Measurements from ENCODE around the gene DLGAP1. TPM values are rescaled to one million over a fixed set of nuclear protein-coding genes. Genes with fewer than 3 reads are reported as not detected.
A peak's percentile ranks its signal among the peaks of the same experiment; 100 is the strongest.

The DLGAP1 gene
- total RNA-seq, 4 donors from 2014 or later: 1.2 to 1.4 (median 1.4) TPM

- no peaks in the 10 kb centered on the region for H3K27me3 ChIP-seq
- no peaks in the 10 kb centered on the region for H3K9me3 ChIP-seq
- peak overlapping the region; percentile 89 to 97 (median 96) for H3K27ac ChIP-seq (replicated peaks in 1 of 4)
- TF ChIP-seq POLR2A (IDR thresholded peaks at IDR 0.05; ENCODE audit: low read depth): no peak
- no peak overlapping the region for H3K4me3 ChIP-seq
- 75% methylated on average over 6 of the region's 6 CpGs for WGBS
- H3K36me3 ChIP-seq: no peaks in the 10 kb centered on the region
- peaks cover 43 to 46% (median 44%) of the 10 kb centered on the region in 4 donors for H3K4me1 ChIP-seq
- no peak for DNase-seq (ENCODE audit: extremely low spot score)
- intact Hi-C loops (cut with DNase I): loop anchor here (2.0 to 5.0 kb wide), 2 partner anchors 72 to 311 kb away; no protein-coding TSS in a partner anchor
These were observed 862.2 kb downstream of the DLGAP1 start for GRCh38 chr18:3592864-3593263.

DNA sequence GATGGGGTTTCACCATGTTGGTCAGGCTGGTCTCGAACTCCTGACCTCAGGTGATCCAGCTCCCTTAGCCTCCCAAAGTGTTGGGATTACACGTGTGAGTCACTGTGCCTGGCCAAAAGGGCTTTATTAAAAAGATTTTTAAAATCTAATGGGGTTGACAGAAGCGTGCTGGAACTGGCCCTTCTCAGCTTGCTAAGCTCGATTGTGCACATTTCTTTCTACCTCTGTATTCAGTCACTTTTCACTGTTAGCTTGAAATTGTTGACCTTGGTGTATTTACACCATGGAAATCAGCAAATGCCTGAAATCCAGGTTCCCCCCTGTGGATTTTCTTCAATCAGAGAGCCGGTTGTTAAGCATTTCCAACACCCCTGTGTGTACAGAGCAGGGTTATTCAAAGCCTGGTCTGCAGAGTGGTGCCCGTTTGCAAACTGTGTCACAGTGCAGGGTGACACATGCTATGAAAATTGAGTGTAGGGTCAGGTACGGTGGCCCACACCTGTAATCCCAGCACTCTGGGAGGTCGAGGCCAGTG is 864.9 kb downstream of the DLGAP1 start:
- 90% methylated on average over 8 of the region's 8 CpGs for WGBS
- Histone ChIP-seq H3K27ac (replicated peaks in 1 of 4) (no peak overlapping the region), H3K36me3 (no peaks in the 10 kb centered on the region), H3K27me3 (no peaks in the 10 kb centered on the region), H3K4me1 (peaks cover 17 to 21% (median 19%) of the 10 kb centered on the region in 4 donors), H3K4me3 (no peak overlapping the region), H3K9me3 (no peaks in the 10 kb centered on the region)
- DNase-seq (ENCODE audit: extremely low spot score): no peak
- intact Hi-C loops (cut with DNase I): loop anchor here (5.0 kb wide), 1 partner anchor 308 kb away; no protein-coding TSS in a partner anchor
- TF ChIP-seq EP300 (IDR thresholded peaks at IDR 0.05) (no peak), POLR2A (IDR thresholded peaks at IDR 0.05; ENCODE audit: low read depth) (no peak), POLR2AphosphoS5 (IDR thresholded peaks at IDR 0.05) (no peak)
- TF ChIP-seq, protein P1, sequence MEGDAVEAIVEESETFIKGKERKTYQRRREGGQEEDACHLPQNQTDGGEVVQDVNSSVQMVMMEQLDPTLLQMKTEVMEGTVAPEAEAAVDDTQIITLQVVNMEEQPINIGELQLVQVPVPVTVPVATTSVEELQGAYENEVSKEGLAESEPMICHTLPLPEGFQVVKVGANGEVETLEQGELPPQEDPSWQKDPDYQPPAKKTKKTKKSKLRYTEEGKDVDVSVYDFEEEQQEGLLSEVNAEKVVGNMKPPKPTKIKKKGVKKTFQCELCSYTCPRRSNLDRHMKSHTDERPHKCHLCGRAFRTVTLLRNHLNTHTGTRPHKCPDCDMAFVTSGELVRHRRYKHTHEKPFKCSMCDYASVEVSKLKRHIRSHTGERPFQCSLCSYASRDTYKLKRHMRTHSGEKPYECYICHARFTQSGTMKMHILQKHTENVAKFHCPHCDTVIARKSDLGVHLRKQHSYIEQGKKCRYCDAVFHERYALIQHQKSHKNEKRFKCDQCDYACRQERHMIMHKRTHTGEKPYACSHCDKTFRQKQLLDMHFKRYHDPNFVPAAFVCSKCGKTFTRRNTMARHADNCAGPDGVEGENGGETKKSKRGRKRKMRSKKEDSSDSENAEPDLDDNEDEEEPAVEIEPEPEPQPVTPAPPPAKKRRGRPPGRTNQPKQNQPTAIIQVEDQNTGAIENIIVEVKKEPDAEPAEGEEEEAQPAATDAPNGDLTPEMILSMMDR (IDR thresholded peaks at IDR 0.05): no peak

DNA sequence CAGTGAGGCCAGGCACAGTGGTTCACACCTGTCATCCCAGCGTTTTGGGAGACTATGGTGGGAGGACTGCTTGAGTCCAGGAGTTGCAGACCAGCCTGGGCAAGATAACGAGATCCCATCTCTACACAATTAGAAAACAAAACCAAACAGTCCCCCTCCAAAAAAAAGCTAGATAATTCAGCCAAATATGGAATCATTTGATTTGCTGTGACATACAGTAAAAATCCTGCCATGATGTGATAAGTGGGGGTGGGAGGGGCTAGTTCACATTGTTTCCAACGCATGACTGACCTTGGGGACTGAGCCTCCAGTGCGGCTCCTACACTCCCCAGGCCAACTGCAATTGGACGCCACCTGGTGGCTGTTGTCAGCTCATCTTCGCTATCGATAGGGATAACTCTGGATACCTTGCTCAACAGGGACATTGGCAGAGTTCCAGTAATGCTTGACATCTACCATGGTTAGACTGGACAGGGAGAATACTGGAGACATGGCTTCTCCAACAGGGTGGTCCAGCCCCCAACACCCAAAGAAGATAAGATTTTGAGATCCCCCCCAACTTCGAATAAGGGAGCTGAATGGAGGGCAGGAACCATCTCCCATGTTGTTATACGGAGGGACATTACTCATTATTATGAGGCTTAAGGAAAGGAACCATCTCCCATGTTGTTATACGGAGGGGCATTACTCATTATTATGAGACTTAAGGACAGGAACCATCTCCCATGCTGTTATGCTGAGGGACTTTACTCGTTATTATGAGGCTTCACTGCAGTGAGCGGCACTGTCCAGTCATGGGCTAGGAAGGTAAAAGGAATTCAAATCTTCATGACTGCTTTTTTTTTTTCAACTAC is 869.2 kb downstream of the DLGAP1 start:
- no peaks in the 10 kb centered on the region for H3K27me3 ChIP-seq
- intact Hi-C loops (cut with DNase I): no loop called here

DNA sequence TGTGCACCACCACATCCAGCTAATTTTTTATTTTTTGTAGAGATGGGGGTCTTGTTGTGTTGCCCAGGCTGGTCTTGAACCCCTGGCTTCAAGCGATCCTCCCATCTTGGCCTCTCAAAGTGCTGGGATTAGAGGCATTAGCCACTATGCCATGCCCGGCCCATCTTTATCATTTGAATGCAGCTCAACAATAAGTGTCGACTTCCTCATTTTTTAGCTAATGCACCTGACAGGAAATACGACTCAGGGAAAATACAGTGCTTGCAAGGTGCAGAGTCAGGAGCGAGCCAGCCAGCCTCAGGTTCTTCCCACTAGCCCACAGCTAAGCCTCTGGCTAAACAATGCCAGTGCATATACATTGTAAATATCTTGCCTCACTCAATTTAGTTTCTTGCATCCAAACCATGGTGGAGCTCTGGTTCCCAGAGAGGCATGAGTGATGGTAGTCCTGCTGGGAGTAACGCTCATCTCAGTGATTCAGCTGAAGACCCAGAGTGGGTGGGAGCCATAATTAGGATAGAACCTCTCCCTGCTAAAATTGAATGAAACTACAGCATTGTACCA is 870.1 kb downstream of the DLGAP1 start:
- TF ChIP-seq POLR2AphosphoS5 (IDR thresholded peaks at IDR 0.05) (no peak), POLR2A (IDR thresholded peaks at IDR 0.05; ENCODE audit: low read depth) (no peak), EP300 (IDR thresholded peaks at IDR 0.05) (no peak)
- TF ChIP-seq, protein P1 (IDR thresholded peaks at IDR 0.05): no peak
- intact Hi-C loops (cut with DNase I): no loop called here
- WGBS: 77% methylated on average over 6 of the region's 6 CpGs

More for the DNA sequence above, 869.2 kb downstream of the DLGAP1 start:
- peak; percentile 64 for DNase-seq (ENCODE audit: extremely low spot score)
- 56% methylated on average over 12 of the region's 12 CpGs for WGBS
- Histone ChIP-seq H3K9me3 (no peaks in the 10 kb centered on the region), H3K4me1 (peaks cover 0 to 4% (median 0%) of the 10 kb centered on the region in 4 donors), H3K4me3 (no peak overlapping the region), H3K36me3 (no peaks in the 10 kb centered on the region), H3K27ac (replicated peaks in 1 of 4) (no peak overlapping the region)
- TF ChIP-seq EP300 (IDR thresholded peaks at IDR 0.05): no peak
- no peak for TF ChIP-seq POLR2A (IDR thresholded peaks at IDR 0.05; ENCODE audit: low read depth)
- peak; percentile 31 to 51 for TF ChIP-seq POLR2AphosphoS5 (IDR thresholded peaks at IDR 0.05)
- TF ChIP-seq, protein P1 (IDR thresholded peaks at IDR 0.05): peak; percentile 58 to 75 (median 64)

More for the DNA sequence above, 870.1 kb downstream of the DLGAP1 start:
- Histone ChIP-seq H3K9me3 (no peaks in the 10 kb centered on the region), H3K27me3 (no peaks in the 10 kb centered on the region), H3K4me3 (no peak overlapping the region), H3K4me1 (peaks cover 0 to 4% (median 0%) of the 10 kb centered on the region in 4 donors), H3K27ac (replicated peaks in 1 of 4) (no peak overlapping the region), H3K36me3 (no peaks in the 10 kb centered on the region)
- peak; percentile 55 for DNase-seq (ENCODE audit: extremely low spot score)
